ENCODE data around the gene PANX2. TPM values are rescaled to one million over a fixed set of nuclear protein-coding genes. Genes with fewer than 3 reads are reported as not detected.

The PANX2 gene
- polyA plus RNA-seq, 10 donors: 0.08 to 0.24 (median 0.11) TPM; not detected in 2

DNA sequence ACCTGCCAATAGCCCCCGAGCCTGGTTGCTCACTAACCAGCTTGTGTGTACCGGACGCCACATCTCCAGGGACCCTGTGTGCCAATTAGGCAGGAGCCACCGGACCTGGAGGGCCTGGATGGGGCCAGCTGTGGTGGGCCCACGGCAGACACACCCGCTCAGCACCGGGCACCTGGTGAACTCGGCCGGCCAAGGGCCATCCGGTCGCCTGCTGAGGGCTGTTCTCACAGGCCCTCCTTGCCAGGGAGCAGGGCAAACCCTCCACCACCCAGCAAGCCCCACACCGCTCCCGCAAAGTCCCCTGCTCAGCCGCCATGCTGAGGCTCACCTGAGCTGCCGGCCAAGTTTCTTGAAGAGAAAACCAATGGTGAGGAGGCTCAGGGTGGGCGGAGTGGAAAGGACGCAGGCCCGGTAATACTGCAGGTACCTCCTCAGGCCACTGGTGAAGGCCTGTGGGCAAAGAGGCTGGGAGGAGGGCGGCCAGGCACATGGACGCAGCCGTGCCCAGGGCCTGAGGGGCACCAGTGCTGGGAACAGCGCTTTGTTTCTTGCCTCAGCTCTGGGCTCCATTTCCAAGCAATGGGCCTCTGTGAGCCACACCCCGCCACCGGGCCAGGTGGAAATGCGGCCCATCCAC lies 57.2 kb downstream of the PANX2 start:
- no peak for DNase-seq

DNA sequence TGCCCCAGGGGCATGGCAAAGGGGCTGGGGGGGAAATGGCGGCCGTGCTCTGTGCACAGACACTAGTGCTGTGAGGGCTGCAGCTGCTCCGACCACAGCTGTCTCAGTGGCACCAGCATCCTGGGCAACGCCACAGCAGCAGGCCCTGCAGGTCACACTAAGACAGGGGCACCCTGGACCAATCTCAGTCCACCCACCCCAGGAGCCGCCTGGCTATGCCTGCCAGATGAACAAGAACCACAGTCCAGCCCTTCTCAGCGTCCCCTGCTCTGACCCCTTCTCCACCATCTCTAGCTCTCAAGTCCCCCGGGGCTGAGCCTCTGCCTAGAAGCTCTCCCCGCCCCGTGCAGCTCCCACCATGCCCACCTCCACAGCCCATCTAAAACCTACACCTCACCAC lies 57.8 kb downstream of the PANX2 start:
- no peak for DNase-seq

DNA sequence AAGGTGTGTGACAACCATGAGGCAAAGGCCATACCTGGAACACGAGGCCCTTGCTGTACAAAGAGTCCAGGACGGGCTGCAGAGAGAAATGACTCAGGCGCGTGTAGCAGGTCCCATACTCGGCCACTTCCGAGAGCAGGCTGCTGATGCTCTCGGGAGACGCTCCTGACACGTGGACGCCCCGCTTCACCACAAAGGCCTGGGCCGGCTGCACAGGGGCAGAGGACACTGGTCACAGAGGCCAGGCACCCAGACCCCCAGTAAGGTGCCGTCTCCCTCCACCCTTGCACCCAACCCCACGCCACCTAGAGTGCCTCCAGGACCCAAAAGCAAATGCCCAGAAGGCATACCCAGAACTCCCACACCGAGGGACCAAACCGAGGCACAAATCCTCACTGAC lies 58.8 kb downstream of the PANX2 start:
- no peak for DNase-seq

Other genes with a start within 250 kb of the PANX2 start
- gene PIM3, start 210.0 kb upstream of the PANX2 start, polyA plus RNA-seq (ENCODE audit: insufficient read length in 10 of 10): 10 to 100 TPM; 10.6 to 17.6 (median 13.9) TPM
- under 1 TPM in 1 of 10 donors, not detected in 9; 0.08 TPM for gene IL17REL, start 158.0 kb upstream of the PANX2 start, polyA plus RNA-seq (ENCODE audit: insufficient read length in 10 of 10)
- gene TTLL8, start 112.4 kb upstream of the PANX2 start, polyA plus RNA-seq (ENCODE audit: insufficient read length in 10 of 10): not detected
- 1 to 10 TPM in 2 of 10 donors, under 1 TPM in 8; 0.39 to 1.4 (median 0.78) TPM for gene MLC1, start 85.3 kb upstream of the PANX2 start, polyA plus RNA-seq (ENCODE audit: insufficient read length in 10 of 10)
- gene MOV10L1, start 80.7 kb upstream of the PANX2 start, polyA plus RNA-seq (ENCODE audit: insufficient read length in 10 of 10): under 1 TPM; 0.12 to 0.61 (median 0.39) TPM
- gene TRABD, start 15.2 kb downstream of the PANX2 start, polyA plus RNA-seq (ENCODE audit: insufficient read length in 10 of 10): 10 to 100 TPM; 12.0 to 21.1 (median 17.5) TPM
- gene SELENOO, start 30.3 kb downstream of the PANX2 start, polyA plus RNA-seq (ENCODE audit: insufficient read length in 10 of 10): 10 to 100 TPM in 9 of 10 donors, 1 to 10 TPM in 1; 6.8 to 16.9 (median 12.4) TPM
- gene TUBGCP6, start 74.3 kb downstream of the PANX2 start, polyA plus RNA-seq (ENCODE audit: insufficient read length in 10 of 10): 10 to 100 TPM; 15.8 to 38.6 (median 24.1) TPM
- gene HDAC10, start 80.5 kb downstream of the PANX2 start, polyA plus RNA-seq (ENCODE audit: insufficient read length in 10 of 10): 10 to 100 TPM in 9 of 10 donors, 1 to 10 TPM in 1; 9.2 to 23.1 (median 16.1) TPM
- 10 to 100 TPM in 9 of 10 donors, 1 to 10 TPM in 1; 8.6 to 38.0 (median 22.5) TPM for gene MAPK12, start 91.0 kb downstream of the PANX2 start, polyA plus RNA-seq (ENCODE audit: insufficient read length in 10 of 10)
- gene MAPK11, start 99.6 kb downstream of the PANX2 start, polyA plus RNA-seq (ENCODE audit: insufficient read length in 10 of 10): 1 to 10 TPM; 4.6 to 8.4 (median 5.8) TPM
- gene PLXNB2, start 136.9 kb downstream of the PANX2 start, polyA plus RNA-seq (ENCODE audit: insufficient read length in 10 of 10): 100 to 1,000 TPM in 1 of 10 donors, 10 to 100 TPM in 9; 60.5 to 100 (median 83.4) TPM
- gene DENND6B, start 156.3 kb downstream of the PANX2 start, polyA plus RNA-seq (ENCODE audit: insufficient read length in 10 of 10): 1 to 10 TPM; 3.3 to 7.7 (median 4.6) TPM
- gene PPP6R2, start 172.6 kb downstream of the PANX2 start, polyA plus RNA-seq (ENCODE audit: insufficient read length in 10 of 10): 10 to 100 TPM; 24.6 to 37.0 (median 31.5) TPM